CD4-positive, alpha-beta T cell treated with Interleukin-10 for 1 hour (primary cell): Measurements from ENCODE around the gene UGP2.

Source experiments
- DNase-seq: peaks from one replicate; pipeline ENCODE4 v3.0.0-alpha.2; 2020

UGP2 gene

DNA sequence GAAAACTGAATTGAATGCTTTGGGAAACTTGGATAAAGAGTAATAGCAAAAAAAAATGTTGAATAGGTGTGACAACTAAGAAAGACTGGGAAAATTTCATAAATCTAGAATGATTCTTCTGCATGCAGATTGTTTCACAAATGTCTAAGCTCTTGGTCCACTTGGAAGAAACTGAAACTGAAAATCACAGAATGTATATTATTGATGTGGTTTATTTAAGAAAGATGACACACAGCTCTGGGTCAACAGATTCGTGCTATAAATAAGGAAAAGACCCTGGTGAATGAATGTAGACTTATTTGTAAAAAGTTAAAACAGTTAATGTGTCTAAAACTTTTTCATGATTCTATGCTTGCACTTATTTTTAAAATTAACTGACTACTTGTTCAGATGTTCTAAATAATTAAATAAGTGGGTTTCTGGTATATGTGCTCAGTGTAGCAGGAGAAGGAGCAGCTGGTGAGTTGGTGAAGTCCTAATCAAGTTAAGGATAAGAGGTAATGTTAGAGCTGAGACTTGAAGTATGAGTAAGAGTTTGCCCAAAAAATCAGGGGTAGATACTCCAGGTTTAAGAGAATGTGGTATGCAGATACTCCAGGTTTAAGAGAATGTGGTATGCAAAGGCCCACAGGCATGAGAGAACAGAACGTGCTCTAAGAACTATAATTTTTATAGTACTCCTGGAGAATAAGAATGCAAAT is 24.5 kb downstream of the UGP2 start:
- peak; percentile 25 for DNase-seq

DNA sequence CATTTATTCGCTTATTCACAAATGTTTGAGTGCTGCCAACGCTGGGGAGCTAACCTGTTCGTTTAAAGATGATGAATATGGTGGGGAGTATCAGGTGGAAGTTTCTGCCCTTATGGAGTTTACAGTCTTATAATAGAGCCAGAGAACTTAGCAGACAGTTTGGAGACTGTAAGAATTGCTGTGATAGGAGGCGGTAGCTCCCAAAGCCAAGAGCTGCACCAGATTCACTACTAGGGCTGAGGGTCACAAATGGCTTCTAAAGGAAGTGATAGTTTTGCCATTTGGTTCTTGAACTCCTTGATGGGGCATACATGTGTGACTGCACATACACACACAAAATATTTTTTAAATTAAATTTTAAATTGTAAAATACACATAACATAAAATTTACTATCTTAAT is 29.0 kb downstream of the UGP2 start:
- DNase-seq, result no peak

DNA sequence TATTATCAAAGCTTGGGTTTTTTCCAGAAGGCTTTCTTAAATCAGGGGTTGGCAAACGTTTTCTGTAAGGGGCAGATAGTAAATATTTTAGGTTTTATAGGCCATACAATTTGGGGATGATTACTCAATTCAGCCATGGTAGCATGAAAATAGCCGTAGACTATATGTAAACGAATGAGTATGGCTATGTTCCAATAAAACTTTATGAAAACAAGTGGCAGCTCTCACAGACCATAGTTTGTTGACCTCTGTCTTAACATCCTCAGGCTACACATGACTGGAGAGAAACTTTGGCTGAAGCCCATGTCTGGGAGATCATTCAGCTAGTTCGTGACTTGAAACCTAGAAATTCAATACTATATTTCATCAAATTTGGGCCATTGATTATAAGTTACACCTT is 30.2 kb downstream of the UGP2 start:
- DNase-seq, result no peak

DNA sequence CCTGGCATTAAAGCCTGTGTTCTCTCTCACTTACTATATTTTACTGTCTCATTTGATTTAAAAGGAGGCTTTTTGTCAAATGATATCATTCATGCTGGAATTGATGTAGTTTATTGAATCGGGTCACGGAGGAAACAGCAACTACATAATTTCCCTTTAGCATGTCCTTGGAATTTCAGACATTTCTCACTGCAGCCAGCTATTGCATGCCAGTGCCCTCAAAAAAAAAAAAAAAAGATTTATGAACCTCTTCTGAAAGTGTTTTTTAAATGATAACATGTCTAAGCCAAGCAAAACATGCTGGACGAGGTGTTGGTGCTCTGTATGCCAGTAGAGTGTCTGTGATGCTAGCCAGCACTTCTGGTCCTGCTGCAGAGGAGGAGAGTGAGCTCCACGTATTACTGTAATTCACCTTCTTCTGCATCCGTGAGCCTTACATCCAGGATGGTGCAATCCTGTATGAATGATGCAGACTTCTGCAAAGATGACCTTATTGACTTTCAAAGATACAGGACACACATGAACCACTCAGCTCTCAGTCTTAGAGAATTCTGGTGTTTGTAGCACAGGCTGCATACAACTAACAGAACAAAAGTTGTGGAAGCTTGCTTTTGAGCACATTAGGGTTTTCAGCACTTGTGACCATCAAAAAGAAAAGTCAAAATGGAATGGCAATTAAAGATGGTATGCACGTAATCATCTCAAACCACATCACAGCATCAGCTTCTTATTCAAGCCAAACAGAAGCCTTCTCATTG is 31.1 kb downstream of the UGP2 start:
- no peak for DNase-seq

DNA sequence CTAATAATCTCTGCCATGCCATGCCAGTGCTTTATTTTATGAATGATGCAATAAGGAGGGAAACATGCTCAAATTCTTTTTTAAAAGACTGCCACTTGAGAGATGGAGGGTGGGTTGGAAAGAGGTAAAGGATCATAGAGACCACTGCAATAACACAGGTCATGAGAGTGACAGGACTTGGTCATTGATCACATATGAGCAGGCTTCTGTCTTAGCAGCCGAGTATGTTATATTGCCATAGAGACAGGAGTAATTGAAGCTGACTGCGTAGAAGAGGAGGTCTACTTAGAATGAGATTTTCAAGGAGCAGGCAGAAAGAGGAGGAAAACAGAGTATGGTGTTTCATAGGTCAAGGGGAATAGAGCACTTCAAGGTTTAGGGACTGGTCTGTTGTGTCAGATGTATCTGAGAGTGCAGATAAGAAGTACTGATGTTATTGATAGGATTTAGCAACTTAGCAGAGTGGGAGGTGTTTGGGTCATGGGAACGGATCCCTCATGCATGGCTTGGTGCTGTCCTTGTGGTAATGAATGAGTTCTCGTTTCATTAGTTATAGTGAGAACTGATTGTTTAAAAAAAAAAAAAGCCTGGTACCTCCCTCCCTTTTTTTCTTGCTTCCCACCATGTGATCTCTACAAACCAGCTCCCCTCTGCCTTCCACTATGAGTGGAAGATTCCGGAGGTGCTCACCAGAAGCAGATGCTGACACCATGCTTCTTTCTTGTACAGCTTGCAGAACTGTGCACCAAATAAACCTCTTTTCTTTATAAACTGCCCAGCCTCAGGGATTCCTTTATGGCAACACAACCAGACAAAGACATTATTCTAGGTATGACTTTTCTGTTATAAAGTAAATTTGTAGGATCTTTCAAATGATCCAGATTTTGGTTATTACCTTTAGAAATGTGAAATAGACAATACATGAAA is 32.8 kb downstream of the UGP2 start:
- DNase-seq, result no peak

DNA sequence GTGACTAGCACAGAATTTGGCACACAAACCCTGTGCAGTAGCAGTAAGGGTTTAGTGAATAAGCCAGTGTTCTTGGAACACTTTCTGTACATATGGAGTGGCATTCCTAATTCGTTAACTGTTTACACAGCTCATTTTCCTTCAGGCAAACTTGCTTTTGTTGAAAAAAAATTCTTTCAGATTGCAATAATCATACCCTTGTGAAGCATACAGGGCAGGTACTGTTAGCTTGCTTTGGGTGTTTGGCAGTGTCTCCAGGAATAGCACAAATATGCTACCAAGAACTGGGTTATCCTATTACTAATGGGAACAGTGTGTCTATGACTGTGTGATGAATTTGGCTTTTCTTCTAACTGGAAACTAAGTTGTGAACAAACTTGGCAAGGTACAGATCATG is 33.4 kb downstream of the UGP2 start:
- no peak for DNase-seq

DNA sequence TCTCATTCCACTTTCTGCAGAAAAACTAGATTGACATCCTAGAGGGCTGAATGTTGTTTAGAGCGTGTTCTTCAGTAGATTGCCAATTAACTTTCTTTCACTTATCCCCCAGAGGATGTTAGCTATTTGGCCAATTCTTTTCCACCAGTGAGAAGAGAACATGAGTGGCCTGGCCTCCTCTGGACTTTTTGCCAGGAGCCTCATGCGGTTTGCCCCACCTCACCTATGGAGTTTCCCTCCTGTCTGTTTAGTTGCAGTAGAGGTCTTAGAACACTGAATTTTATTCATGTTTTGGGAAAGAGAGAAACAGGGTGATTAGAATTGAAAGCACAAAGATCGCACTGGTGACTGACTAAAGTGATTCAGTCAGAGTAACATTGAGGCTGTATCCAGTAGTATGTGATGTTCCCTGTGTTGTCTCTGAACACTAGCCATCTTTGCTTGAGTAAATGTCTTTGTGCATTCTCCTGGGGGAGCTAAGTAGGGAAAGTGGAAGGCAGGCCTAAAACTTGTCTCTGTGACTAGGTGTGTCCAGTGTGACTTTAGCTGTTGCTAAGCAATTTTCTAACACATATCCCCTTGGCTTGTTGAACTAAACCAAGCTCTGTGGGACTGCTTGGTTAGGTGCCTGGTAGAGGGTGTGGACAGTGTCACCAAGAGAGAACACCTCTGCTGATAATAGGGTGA is 34.0 kb downstream of the UGP2 start:
- no peak for DNase-seq

DNA sequence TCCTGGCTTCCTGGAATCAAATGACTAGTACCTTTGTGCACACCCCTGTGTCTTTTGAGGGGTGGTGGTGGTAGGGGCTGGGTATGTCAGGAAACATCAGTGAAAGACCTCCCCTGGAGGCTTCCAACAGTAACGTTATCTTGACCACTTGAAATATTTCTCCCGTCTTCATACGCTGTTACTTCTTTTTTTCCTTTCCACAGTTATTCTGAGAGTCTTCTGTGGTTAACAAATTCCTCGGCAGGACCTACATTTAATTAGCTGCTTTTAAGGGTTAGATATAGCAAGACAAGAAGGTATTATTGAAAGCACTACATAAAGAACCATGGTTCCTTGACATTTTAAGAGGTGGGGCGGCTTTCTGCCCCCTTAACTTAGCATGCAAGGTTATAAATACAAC is 34.6 kb downstream of the UGP2 start:
- no peak for DNase-seq

DNA sequence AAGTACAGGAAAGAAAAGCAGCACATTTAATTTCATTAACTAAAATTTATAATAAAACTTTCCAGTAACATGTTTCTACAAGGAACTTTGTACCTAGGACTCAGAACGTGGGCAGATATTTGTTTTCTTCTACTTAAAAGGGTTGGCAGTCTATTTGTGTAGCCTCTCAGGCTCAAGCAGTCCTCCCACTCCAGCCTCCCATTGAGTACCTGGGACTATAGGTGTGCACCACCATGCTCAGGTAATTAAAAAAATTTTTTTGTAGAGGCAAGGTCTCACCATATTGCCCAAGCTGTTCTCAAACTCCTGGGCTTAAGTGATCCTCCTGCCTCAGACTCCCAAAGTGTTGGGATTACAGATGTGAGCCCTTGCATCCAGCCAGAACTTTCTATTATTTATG is 36.8 kb downstream of the UGP2 start:
- DNase-seq, result no peak

DNA sequence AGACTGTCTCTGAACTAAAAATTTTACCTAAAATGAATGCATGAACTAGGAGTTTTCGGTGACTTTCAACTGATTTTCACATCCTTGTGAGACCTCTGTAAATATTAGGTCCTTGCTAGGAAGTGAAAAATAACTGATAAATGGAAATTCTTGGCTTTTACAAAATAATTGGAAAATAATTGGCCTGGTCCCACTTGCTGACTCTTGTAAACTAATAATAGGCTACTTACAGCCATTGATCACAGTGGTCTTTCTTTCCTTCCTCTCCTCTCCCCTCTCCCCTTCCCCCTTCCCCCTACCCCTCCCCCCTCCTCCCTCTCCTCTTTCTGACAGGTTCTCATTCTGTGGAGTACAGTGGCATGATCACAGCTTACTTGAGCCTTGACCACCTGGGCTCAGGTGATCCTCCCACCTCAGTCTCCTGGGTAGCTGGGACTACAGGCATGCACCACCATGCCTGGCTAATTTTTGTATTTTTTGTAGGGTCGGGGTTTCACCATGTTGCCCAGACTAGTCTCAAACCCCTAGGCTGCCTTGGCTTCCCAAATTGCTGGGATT is 38.3 kb downstream of the UGP2 start:
- DNase-seq, result no peak

DNA sequence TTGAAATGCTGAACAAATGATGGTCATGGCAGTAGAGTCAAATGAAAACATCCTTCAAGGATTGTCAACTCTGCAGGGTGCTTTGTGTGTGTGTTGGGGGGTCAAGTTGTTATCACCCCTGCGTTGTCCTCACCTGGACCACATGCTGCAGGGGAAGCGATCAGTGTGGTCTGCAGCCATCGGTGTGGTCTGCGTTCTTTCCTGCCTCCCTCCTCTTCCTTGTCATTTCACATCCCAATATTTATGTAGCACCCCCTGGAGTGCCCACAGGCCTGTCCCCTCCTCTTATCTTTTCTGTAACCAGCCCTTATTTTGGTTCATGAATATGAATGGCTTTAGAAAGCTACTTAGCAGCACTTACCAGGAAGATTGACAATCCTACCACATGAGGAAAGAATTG is 38.9 kb downstream of the UGP2 start:
- DNase-seq, result no peak

DNA sequence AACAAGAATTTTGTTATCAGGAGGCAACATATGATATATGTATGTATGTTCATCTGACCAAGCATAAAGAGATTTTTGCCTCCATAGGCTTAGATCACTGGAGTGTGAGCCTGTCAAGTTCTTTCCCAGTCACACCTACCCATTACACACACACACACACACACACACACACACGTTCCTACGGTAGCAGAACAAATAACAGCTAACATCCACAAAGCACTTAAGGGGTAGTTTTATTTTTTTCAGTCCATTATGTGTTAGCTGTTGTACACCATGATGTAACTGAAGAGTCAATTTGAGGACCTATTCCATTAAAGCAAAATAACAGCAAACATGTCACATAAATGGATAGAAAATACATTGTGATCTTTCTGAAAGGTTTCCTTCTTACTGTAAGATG is 39.5 kb downstream of the UGP2 start:
- DNase-seq, result no peak

DNA sequence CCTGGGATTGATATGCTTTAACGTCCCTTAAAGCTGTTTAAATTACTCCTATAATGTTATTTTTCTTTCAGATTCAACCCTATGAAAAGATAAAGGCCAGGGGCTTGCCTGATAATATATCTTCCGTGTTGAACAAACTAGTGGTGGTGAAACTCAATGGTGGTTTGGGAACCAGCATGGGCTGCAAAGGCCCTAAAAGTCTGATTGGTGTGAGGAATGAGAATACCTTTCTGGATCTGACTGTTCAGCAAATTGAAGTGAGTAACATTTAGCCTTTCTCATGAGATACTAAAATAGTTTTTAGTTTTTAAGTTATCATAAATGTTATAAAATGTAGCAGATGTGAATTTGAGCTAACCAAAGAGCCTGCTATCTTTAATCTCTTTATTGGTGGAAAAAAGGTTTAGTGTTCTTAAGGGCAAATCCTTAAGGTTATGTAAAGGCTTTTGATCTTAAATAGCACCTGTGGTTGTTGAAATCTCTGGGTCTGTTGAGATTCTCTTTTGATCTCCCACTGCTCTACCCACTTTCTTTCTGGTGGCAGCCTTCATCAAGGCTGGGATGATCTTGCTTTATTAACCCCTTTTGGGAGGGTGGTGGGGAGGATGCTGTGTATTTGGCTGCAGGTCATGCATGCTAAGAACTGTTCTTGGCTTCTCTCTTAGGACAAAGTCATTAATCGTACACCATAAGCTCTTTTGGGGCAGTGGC is 40.9 kb downstream of the UGP2 start:
- no peak for DNase-seq

DNA sequence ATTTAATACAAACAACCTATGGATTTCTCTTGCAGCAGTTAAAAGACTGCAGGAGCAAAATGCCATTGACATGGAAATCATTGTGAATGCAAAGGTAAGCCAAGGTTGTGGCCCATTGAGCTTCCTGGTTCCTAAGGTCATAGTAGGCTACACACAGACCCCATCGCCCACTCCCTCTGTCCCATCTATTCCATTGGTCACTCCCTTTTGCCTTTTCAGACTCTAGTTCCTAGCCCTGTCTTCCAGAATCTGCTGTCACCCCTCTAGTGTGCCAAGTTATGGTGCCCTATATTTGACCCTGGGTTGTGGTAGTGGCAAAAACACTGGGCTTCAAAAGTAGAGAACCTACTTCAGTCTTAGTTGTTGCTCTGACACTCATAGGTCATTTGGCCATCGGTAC is 44.7 kb downstream of the UGP2 start:
- DNase-seq, result no peak

DNA sequence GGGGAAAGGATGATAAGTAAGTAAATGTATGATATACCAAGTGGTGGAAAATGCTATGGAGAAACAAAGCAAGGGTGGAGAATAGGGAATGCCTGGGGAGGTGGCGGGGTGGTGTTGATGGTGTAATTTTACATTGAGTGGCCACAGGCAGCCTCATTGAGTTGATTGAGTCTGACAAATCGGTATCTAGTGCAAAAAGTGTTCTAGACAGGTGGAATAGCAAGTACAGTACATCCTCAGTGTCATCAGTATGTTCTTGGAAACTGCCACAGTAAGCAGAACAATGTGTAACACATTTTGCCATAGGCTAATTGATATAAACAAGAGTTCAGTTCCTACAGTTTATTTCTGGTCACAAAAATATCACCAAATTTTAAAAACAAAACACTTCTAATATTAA is 46.4 kb downstream of the UGP2 start:
- DNase-seq, result no peak

DNA sequence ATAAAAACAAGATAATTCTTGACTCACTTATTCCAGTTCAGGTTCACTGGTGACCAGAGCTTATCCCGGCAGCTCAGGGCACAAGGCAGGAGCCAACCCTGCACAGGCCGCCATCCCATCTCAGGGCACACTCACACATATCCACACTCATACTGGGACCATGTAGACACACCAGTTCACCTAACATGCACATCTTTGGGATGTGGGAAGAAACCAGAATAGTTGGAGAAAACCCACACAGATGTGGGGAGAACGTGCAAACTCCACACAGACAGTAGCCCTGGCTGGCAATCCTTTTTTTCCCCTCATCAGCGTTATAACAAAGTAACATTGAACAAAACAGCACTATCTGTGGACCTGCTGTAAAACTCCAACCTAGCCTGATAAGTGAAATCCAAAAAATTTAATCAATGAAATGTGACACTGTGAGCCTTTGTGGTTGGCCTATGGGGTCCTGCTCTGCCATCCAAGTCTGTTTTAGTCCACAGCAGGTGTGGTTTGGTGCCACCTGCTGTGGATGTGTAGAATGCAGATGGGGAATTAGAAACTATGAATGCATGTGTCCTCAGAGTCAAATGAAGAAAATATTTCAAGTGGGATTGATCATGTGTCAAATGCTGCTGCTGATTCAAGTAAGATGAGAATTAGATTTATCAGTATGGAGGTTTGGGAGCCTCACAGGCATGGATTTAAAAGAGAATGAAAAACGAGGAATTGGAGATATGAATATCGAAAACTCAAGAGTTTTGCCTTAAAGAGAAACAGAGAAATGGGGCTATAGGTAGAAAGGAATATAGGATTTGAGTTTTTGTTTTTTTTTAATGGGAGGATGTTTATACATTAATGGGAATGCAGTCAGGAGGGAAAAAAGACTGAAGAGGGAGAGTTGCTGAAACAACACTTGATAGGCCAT is 47.0 kb downstream of the UGP2 start:
- DNase-seq, result peak; percentile 54

DNA sequence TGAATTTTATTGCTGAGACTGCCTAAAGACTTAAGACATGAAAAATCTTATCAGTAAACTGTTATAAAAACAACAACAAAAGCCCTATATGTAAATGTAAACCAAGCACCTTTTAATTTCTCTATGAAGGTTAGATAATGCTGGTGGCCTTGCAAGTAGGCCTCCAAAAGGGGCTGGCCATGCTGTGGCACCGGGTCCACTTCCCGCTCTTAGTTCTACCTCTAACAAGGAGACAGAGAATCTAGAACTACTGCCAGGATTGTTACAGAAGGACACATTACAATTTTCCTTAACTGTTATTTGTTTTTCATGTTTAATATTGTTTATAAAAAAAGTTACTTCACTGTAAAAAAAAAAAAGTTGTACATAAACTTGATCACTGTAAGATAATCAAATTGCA is 49.0 kb downstream of the UGP2 start:
- DNase-seq, result no peak

DNA sequence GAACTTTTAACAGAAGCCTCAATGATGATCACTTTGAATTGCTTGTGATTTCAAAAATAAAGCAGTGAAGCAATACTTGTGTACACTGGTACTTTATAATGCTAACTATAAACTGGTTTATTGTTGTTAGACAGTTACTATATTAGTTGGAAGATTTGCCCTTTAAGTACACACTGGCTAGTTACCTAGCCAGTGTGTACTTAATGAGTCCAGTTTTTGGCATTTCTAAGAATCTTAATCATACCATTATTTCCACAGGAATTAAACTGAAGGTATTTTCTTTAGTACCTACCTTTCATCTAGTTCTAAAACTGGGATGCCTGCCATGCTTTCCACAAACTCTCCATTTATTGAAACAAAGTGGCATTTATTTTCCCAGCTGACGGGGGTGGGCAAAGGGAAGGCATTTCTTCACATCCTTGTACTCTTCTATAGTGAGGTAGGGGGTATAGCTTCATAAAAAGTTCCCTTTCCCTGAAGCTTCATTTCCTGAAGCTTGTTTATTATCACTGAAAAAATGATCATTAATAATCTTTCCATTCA is 49.9 kb downstream of the UGP2 start:
- no peak for DNase-seq

DNA sequence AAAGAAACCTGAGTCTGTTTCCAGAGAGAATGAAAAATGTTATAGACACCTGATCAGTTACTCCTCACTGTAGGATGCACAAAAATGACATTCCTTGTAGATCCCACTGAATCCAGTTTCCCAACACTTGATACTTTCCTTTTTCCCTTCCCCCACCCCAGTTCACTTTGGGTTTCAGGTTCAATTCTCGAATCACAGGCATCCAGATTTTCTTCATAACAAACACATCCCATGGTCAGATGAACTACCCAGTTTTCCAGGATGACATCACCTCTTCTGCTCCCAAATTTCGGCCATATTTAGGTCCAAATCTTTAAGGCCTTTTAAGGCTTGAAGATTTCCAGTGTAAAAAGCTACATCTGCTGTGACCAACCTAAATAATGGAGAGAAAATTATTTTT is 51.5 kb downstream of the UGP2 start:
- no peak for DNase-seq

DNA sequence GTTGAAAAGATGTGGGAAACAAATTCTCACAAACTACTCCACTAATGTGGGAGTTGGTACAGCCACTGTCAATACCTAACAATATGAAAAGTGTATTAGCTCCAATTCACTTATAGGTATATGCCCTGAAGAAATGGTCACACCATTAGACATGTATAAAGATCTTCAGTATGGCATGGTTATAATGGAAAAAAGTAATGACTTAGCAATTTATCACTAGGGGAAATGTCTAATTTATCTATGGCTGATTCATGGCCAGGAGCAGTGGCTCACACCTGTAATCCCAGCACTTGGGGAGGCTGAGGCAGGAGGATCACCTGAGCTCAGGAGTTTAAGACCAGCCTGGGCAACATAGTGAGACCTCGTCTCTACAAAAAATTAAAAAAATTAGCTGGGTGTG is 52.5 kb downstream of the UGP2 start:
- DNase-seq, result no peak

DNA sequence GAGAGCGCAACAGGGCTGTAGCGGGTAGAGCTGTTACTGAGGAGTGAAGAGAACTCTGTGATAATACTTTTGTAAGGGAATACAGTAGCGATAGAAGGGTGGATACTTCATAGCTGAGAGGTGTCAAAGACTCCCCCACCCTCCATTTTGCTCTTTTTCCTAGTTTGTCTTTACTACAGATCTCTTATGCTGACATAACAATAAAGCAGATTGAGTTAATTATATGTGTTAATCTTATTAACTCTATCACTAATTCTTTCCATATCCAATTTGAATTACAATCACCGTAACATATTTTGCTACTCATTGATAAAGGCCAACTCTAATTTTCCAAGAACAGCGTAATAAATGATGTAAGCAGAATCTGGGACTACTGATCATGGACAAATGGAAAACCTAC is 57.1 kb downstream of the UGP2 start:
- DNase-seq, result no peak
